Measurements from ENCODE around the gene PSORS1C2. TPM values are rescaled to one million over a fixed set of nuclear protein-coding genes. Genes with fewer than 3 reads are reported as not detected.
"Not testable (repeated sequence)": the region's sequence is repeated elsewhere in the genome, so short reads cannot be mapped to it uniquely, and the experiment has no call there.

PSORS1C2 gene
- total RNA-seq, 1 donor from 2014 or later, result not detected

- DNase-seq (ENCODE audit: low spot score), result no peak
These were observed 27.1 kb upstream of the PSORS1C2 start for GRCh38 chr6:31165986-31166385.

GRCh38 chr6:31165064-31165832 lies 26.4 kb upstream of the PSORS1C2 start:
- DNase-seq (ENCODE audit: low spot score), result not testable (repeated sequence)

- not testable (repeated sequence) for DNase-seq (ENCODE audit: low spot score)
These were observed 25.7 kb upstream of the PSORS1C2 start for GRCh38 chr6:31164475-31165063.

GRCh38 chr6:31163922-31164321 lies 25.1 kb upstream of the PSORS1C2 start:
- DNase-seq (ENCODE audit: low spot score), result no peak

GRCh38 chr6:31162463-31163165 lies 23.7 kb upstream of the PSORS1C2 start:
- DNase-seq (ENCODE audit: low spot score), result no peak

GRCh38 chr6:31161216-31162126 lies 22.6 kb upstream of the PSORS1C2 start:
- DNase-seq (ENCODE audit: low spot score), result no peak

- no peak for DNase-seq (ENCODE audit: low spot score)
These were observed 20.3 kb upstream of the PSORS1C2 start for GRCh38 chr6:31158863-31159855.

GRCh38 chr6:31158140-31158862 lies 19.4 kb upstream of the PSORS1C2 start, which contains the start of gene TCF19:
Gene TCF19, plus strand, starts transcription at chr6:31158589. Its CDS starts 881 bp downstream, at chr6:31159470.
- DNase-seq (ENCODE audit: low spot score), result peak; percentile 99

- DNase-seq (ENCODE audit: low spot score), result no peak
These were observed 18.8 kb upstream of the PSORS1C2 start, which contains the start of gene CCHCR1 for GRCh38 chr6:31157513-31158139. Gene CCHCR1, minus strand, starts transcription at chr6:31157802. Its CDS starts 202 bp downstream, at chr6:31157600.

GRCh38 chr6:31156641-31157040 lies 17.8 kb upstream of the PSORS1C2 start:
- no peak for DNase-seq (ENCODE audit: low spot score)

GRCh38 chr6:31154436-31154835 lies 15.6 kb upstream of the PSORS1C2 start:
- no peak for DNase-seq (ENCODE audit: low spot score)

- no peak for DNase-seq (ENCODE audit: low spot score)
These were observed 13.9 kb upstream of the PSORS1C2 start for GRCh38 chr6:31152781-31153180.

- DNase-seq (ENCODE audit: low spot score), result no peak
These were observed 11.1 kb upstream of the PSORS1C2 start for GRCh38 chr6:31149827-31150447.

- no peak for DNase-seq (ENCODE audit: low spot score)
These were observed 6.5 kb upstream of the PSORS1C2 start for GRCh38 chr6:31145386-31145785.

- no peak for DNase-seq (ENCODE audit: low spot score)
These were observed 6.1 kb upstream of the PSORS1C2 start for GRCh38 chr6:31144970-31145340.

GRCh38 chr6:31144296-31144969 lies 5.6 kb upstream of the PSORS1C2 start:
- no peak for DNase-seq (ENCODE audit: low spot score)

- DNase-seq (ENCODE audit: low spot score), result no peak
These were observed 4.3 kb upstream of the PSORS1C2 start for GRCh38 chr6:31143148-31143547.

- DNase-seq (ENCODE audit: low spot score), result no peak
These were observed 3.5 kb upstream of the PSORS1C2 start for GRCh38 chr6:31142361-31142761.

All from ureter (tissue), 1 donor.